NCI-H187 treated with DMSO at 0.1 percent for 48 hours (cell line): ENCODE measurements around the gene SNX27.
"Not testable (repeated sequence)": the region's sequence is repeated elsewhere in the genome, so short reads cannot be mapped to it uniquely, and the experiment has no call there.

Experiments used
- DNase-seq: peaks from one replicate; lab custom pipeline; 2025; lab: John Stamatoyannopoulos, UW

The SNX27 gene

DNA sequence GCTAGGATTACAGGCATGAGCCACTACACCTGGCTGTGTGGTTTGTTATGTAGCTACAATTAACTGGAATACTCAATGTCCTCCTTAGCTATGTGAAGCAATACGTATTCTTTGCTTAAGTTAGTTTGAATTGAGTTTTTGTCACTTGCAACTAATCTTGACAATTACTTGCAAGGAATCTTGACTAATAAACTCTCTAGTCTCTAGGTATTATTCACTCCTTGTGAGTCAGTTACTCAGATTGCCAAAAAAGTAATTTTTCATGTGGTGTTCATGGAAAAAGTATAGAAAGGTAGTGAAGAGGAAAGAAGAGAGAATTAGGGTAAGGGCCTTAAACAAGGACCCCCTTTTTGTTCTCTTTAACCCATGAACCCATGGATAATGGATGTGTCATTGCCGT is 7.6 kb upstream of the SNX27 start:
- DNase-seq = no peak

DNA sequence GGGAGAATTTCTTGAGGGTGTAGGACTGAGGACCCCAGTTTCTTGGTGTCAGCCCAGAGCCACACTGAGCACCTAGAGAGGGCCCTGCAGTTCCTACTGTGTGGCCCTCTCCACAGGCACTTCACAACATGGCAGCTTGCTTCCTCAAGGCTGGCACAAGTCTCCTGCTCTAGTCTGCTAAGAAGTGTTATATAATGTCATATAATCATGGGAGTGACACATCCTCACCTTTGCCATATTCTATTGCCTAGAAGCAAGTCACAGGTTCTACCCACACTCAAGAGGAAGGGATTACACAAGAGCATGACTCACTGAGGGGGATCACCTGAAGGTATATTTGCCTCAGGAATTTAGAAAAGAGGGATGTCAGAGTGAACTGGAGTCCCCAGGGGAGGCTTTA is 5.5 kb upstream of the SNX27 start:
- DNase-seq = no peak

DNA sequence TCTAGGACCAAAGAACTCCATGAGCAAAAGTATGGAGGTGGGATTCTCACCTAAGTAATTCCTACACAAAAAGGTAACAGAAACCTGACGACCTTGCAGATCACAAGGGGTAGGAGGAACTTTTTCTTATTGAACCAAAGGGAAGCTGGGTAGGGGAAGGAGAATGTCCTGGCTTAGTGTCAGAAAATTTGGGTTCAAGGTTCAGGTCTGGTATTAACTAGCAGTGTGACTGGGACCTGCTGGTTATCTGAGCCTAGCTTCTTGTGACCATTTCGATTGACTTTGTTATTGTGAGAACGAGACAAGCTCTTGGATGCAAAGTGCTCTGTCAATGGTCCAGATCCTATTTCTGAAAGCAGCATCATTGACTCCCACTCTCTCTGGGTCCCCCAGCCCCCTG is 5.0 kb upstream of the SNX27 start:
- no peak for DNase-seq

DNA sequence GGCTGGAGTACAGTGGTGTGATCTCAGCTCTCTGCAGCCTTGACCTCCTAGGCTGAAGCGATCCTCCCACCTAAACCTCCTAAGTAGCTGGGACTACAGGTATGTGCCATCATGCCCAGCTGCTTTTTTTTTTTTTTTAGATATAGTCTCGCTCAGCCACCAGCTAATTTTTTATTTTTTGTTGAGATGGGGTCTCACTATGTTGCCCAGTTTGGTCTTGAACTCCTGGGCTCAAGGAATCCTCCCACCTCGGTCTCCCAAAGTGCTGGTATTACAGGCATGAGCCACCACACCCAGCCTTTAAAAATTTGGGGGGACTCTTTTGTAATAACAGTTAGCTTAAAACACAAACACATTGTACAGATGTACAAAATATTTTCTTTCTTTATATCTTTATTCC is 1.7 kb upstream of the SNX27 start:
- DNase-seq = no peak

DNA sequence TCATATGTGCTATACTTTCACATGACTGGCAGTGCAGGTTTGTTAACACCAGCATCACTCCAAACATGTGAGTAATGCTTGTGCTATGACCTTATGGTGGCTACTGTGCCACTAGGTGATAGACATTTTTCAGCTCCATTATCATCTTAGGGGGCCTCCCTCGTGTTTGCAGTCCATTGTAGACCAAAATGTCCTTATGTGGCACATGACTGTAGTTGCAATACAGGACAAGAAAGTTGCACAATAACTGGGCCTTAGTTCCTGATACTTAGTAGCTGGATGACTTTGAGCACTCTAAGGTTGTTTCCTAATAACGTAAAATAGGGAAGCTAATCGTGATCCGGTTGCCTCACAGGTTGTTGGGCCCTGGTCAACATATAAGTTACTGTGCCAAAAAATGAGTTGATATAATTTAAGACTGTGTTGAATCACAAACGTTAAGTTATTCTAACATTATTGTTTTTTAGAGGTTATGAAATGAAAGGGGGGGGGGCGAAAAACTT is 511 bp upstream of the SNX27 start:
- DNase-seq = no peak

DNA sequence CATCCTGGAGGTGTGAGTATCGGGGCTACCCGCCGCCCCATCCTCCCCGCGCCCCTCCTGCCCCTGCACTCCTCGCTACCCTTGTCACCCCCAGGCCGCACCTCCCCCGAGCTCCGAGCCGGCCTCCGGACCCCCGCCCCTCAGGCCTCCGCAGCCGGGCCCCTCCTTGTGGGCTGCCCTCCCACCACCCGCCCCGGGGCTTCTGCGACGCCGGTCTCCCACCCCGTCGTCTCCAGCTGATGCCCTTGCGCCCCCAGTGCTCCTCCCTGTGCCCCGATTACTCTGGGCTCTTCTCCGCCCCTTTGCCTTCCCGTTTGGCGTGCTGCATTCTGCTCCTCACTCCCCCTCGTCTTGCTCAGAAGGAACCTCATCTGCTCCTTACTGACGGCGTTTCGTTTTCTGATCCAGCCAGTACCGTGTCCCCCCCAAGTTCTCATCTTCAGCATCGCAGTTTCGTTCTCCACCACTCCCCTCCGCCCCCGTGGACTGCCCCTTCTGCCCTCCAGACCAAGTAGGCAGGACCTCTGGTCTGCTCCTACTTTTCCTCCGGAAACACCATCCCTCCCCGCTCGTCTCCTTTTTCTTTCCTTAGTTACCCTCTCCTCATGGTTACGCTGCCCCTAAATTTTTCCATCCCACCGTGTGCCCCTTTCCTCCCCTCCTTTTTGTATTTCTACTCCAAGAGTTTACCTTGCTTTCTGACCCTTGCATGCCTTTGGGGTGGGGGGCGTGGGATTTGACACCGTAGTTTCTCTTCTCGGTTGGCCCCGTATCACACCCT is 841 bp downstream of the SNX27 start:
- no peak for DNase-seq

DNA sequence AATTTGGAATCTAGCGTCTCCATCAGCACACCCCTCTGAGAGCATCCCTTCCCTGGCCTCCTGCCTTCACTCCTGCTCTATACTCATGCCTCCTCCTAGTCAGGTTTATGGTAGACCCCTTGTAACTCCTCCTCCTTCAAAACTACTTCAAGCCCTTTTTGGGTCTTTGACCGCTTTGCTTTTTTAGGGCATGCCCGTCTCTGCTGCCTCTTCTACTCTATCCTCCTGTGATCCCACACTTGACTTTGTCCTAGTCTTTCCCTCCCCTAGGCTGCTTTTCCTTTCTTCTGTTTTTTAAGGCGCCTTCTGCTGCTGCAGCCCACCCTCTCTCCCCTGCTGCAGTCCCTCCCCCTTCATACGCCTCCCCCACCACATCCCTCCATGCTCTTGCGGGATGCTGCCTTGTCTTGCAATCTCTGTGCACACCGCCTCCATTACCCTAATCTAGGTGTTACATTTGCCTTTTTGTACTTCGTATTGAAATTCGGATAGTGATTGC is 1.5 kb downstream of the SNX27 start:
- DNase-seq = no peak

DNA sequence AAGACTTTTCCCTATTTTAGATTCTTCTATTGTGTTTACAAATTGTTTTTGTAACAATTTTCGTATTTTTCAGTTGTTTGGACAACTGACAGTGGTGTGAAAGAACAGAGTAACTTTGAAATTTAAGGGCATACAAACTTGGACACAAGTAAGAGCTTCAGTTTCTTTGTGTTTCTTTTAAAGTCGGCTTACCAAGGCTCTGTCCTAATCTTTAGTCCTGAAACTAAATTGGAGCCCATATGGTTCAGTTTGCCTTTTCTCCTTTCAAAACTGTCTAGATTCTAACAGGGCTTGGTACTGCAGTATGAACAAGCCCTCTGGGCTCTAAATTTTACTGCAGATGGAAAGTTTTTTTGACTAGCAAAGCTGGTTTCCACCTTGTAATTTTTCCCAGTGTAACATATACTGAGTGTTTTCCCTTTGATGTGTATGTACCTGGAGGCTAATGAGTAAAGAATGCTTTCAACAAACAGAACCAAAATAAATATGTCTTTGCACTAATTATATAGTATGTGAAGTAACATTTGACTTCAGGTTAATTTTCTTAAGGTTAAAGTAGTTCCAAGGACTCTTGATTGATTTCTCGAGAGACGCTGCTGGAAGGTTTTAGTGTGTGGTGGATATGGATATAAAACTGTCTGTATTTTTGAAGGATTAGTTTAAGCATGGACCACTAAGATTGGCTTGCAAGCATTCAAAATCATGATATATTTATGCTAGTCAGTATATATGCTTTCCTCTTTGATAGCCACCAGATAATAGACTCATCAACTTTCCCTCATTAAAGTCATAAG is 4.1 kb downstream of the SNX27 start:
- DNase-seq = no peak

DNA sequence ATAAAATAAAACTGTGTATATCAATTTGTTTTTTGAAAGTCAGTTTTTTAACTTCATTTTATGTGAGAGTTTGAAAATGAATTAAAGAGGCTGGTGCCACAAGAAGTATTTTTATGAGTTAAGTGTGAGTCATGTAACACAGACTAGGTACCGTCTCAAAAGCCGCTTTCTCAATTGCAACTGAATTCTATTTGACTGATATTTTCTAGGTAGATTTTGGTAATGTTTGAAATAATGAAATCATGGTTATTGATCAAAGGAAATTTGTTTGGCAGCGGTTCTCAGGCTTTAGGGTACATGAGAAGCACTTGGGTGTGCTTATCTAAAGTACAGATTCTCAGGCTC is 4.6 kb downstream of the SNX27 start:
- no peak for DNase-seq

DNA sequence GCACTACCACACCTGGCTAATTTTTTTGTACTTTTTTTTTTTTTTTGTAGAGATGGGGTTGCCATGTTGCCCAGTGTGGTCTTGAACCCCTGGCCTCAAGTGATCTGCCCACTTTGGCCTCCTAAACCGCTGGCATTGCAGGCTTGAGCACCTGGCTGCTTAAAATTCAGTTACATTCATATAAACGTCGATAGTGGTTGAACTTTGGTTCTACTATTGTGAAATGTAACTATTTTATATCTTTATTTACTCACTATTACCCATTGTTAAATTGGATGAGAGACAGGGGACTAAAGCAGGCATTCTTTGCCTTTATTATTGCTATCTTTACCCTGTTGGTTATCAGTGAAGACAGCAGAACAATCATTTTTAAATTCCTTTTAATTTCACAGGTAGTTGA is 6.2 kb downstream of the SNX27 start:
- no peak for DNase-seq

DNA sequence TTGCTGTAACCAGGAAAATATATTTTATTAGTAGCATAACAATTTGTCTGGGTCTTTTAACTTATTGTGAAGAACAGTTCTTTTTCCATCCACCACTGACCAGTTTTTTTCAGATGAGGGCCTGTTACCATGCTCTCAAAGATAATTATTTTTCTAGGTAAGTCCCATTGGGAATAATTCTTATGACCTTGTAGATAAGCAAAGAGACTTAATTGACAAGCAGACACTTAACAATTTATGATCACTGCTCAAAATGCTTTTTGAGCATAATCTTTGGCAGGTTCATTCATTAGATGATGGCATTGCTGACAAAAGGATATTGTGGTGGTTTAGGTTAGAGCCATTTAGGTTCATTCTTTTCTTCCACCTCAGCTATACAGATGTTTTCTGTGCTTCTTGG is 6.6 kb downstream of the SNX27 start:
- no peak for DNase-seq

DNA sequence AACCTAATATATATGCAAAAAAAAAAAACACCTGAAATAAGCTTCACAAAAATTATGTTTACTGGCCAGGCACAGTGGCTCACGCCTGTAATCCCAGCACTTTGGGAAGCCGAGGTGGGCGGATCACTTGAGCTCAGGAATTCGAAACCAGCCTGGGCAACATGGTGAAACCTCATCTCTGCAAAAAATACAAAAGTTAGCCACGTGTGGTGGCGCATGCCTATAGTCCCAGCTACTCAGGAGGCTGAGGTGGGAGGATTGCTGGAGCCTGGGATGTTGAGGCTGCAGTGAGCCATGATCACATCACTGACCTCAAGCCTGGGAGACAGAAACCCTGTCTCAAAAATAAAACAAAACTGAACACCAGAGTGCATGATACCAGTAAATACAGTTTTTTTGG is 7.1 kb downstream of the SNX27 start:
- DNase-seq = not testable (repeated sequence)

DNA sequence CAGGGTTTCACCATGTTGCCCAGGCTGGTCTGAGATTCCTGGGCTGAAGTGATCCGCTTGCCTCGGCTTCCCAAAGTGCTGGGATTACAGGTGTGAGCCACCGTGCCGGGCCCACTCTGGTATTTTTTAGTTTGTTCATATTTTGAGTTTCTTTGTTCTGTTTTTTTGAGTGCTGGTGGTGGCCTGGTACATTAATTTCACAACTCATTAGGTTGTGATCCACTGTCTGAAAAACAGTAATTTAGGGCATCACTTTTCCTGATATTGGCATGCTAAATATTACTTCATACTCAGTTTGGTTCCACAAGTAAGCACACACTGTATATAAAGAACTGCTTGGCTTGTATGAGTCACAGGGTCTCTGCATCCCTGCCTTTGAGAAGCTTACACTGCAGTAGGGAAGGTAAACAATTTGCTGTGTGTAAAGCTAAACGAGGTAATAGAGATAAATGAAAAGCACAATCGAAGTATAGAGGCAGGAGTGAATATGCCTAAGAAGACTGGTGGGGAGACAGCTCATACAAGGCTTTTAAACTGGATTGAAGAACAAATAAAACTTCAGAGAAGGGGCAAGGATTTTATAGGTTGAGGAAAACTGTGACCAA is 7.7 kb downstream of the SNX27 start:
- no peak for DNase-seq

DNA sequence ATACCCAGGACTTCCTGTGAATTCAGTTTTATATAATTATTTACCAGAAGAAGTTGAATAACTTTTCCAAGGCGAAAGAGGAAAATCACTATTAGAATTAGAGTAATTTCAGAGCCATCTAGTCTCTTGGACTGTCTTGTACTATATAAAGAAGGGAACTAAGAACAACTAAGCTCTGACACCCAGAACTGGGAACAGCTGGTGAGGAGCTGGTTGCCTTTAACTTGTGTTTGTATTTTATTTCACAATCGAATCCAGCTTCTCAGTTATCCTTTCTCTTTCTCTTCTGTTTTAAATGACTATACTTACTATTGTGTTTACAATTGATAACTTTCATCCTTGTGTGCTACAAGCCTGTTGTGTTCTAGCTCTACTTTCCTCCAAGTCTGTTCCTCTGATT is 8.4 kb downstream of the SNX27 start:
- no peak for DNase-seq

DNA sequence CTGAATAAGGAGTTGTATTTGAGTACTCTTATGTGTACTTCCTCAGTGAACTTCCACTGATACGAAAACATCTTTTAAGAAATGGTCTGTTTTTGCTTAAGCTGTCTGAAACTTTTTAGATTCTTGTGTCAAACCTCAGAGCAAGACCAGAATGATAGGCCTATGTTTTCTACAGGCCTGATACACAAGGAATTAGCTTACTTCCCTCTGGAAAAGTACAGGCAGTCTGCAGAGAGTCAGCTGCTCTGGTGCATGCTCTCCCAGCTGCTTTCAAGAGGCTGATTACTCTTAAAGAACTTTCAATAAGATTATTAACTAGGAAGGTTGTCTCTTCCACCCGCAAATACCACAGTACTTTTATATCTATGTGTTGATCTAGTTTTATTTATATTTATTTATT is 9.5 kb downstream of the SNX27 start:
- no peak for DNase-seq

DNA sequence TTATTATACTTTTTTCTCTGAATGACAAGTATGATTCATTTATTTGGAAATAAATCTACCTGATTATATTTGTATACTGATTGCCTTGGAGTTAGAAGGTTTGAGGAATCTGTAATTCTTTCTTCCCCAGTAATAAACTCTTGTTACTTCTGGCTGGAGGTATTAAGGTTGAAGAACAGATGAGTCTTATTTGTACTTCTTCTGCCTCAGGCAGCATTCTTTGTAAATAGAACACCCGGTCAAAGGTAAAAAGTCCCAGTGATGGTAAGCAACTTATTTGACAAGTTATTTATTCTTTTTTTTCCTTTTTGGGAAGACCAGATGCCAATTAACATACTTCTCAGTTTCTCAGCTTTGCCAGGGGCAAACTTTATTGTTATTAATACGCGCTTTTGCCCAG is 12.9 kb downstream of the SNX27 start:
- no peak for DNase-seq

DNA sequence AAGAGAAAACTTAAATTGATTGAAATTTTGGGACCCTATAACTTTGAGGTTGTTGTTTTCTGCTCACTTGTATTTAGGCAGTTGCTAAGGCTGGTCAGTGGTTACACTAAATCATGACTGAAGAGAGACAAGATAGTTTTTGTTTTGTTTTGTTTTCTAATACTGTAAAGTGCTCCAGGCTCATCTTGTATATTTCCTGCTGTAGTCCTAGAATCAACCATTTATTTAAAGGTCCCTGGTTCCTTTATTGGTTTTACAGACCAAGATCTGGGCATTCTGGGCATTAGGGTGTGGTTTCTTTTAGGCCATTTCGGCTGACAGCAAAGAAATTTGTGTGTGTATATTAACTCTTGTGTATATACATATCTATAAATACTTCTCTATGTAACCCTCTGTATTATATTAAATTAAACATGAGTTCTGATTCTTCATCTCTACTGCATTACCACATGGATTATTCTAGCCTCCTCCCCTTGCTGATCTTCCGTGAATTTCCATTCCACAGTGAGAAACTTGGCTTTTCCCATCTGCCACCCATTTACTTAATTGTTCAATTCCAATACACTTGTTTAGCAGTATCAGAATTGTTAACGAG is 15.0 kb downstream of the SNX27 start:
- DNase-seq = no peak

DNA sequence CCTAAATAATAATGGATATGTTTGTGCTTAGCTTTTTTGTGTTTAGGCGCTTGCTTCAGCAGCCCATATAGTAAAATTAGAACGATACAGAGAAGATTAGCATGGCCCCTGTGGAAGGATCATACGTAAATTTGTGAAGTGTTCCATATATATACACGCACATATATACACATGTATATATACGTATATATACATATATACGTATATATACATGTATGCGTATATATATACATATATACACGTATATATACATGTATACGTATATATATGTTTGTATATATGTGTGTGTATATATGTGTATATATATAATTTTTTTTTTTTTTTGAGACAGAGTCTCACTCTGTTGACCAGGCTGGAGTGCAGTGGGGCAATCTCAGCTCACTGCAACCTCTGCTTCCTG is 17.4 kb downstream of the SNX27 start:
- DNase-seq = no peak

DNA sequence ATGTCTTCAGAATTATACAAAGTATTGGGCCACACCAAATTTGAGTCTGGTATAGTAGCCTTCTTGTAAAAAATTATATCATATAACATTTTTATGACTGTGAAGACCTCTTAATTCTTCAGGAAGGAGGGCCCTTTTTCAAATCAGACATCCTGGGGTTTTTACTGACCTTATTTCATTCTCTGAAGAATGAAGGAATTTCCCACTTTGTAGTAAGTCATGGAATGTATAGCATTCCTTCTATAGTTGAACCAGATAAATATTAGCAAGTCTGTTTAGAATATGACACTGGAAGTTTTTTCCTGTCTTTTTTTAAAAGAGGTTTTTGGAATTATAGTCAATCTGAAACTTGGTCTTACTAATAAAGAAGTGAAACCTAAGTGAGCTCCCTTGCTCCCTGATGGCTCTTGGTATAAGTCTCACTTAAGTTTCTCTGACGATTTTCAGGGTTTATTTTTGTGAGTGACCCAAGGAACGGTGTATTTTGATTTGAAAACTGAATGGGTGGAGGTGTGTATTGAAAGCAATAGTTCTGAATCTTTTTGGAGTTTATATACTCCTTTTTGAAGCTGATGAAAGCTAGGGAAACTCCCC is 23.7 kb downstream of the SNX27 start:
- DNase-seq = no peak

DNA sequence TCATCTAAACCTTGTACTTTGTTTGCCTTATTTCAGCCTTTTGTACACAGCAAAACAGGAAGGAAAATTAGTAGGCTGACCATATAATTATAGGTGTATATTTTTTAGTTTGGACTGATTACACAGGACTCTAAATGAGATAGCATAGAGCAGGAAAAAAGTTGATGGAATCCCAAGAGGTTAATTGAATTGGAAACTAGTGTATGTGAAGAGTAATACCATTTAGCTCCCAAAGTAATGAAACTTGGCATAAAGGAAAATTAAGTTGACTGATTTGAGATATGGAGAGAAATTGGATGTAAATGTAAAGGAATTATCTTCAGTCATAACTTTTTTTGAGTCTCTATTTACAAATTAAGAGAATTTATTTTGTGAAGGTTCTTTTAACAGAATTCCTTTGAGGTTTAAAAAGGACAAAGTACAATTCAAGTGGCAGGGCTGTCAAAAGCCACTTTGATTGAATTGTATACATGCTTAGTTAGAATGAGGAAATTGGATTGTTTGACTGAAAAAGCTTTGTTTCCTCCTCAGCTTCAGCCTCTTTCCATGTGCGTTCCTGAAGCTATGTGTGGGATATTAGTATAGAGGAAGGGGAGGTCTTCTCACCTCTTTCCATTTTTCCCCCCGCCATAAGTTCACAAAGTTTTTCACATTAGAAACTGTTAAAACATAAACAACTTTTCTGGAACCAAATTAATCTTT is 26.4 kb downstream of the SNX27 start:
- no peak for DNase-seq

DNA sequence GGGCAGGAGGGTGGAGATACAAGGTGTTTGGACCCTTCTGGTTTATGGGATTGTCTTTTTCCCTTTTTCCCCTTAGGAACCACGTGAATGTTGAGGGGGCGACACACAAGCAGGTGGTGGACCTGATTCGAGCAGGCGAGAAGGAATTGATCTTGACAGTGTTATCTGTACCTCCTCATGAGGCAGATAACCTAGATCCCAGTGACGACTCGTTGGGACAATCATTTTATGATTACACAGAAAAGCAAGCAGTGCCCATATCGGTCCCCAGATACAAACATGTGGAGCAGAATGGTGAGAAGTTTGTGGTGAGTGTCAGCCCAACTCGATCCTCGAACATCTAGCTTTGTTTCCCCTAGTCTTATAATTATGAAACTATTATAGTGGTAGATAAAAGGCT is 27.0 kb downstream of the SNX27 start:
- DNase-seq = no peak

DNA sequence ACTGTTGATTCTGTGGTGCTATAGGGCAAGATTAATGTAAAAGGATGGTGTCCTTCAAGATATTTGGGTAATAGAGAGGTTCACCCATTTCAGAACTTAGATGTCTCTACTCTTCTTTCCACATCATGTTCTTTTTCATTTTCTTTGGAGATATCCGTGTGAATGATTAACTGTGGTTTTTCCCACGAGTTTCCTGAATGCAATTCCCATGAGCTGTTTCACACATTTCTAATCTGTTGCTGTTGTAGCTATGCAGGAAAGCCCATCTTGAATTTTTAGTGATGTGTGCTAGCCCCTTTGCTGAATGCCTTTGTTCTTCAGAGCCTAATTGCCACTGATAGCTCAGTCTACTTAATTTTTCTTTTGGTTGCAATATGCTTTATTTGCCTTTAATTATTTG is 27.6 kb downstream of the SNX27 start:
- no peak for DNase-seq
